GM10248 (cell line): ENCODE data around the gene PYGM.

Experiments
- CTCF ChIA-PET: fragments of 300-600 bp; sonication (Branson Sonifier 250); formaldehyde crosslinking; extraction: SDS; loops from one replicate; lab custom pipeline; 2021; ENCODE audit warnings: antibody characterized with exemption; lab: Yijun Ruan, JAX
- POLR2A ChIA-PET: fragments of 350-650 bp; sonication (Branson Sonifier 250); formaldehyde crosslinking; extraction: SDS; loops from one replicate; lab custom pipeline; 2020; ENCODE audit warnings: antibody characterized with exemption; lab: Yijun Ruan, JAX
- DNase-seq: peaks from one replicate; pipeline ENCODE4 v3.0.0; 2012; ENCODE audit errors: extremely low spot score
- CTCF ChIP-seq: IDR thresholded peaks from 2 replicates; pipeline ENCODE4 v1.5.1; 2012; ENCODE audit warnings: mild to moderate bottlenecking, low read depth; ENCODE audit errors: extremely low read depth, missing control alignments, control extremely low read depth

PYGM gene

GRCh38 chr11:64759722-64760719 is at the start of gene PYGM:
PYGM (minus strand) TSS chr11:64759974; CDS start chr11:64759898, 76 bp downstream.
- no peak for TF ChIP-seq CTCF
- DNase-seq, result peak; percentile 25
- ChIA-PET CTCF (interaction anchor here (0.9 to 2.0 kb wide), 5 partner anchors 8 to 24 kb away, joined by 3 to 9 read pairs (median 3); partner anchors contain the start of gene SF1), POLR2A (interaction anchor here (0.6 to 2.0 kb wide), 5 partner anchors 10 to 576 kb away, joined by 3 to 6 read pairs (median 4); partner anchors contain the start of gene SF1)

- TF ChIP-seq CTCF, result no peak
- ChIA-PET CTCF (interaction anchor here (1.1 kb wide), 1 partner anchor 37 kb away, joined by 3 read pairs; no protein-coding TSS in a partner anchor), POLR2A (no interaction called here)
- DNase-seq, result no peak
Measured at GRCh38 chr11:64805481-64805880, 45.7 kb upstream of the PYGM start.

GRCh38 chr11:64804346-64805210 is 44.8 kb upstream of the PYGM start:
- DNase-seq, result no peak
- ChIA-PET CTCF (interaction anchor here (1.1 to 8.5 kb wide), 4 partner anchors 18 to 83 kb away, joined by 3 to 49 read pairs (median 6); no protein-coding TSS in a partner anchor), POLR2A (no interaction called here)
- TF ChIP-seq CTCF, result peak; percentile 2

GRCh38 chr11:64803846-64804345 is 44.1 kb upstream of the PYGM start:
- ChIA-PET CTCF (interaction anchor here (1.1 to 8.5 kb wide), 4 partner anchors 17 to 84 kb away, joined by 3 to 49 read pairs (median 6); no protein-coding TSS in a partner anchor), POLR2A (no interaction called here)

GRCh38 chr11:64803158-64803845 is 43.5 kb upstream of the PYGM start, which contains the start of gene MAP4K2:
MAP4K2 (minus strand) TSS chr11:64803214; CDS start chr11:64803149, 65 bp downstream.
- POLR2A ChIA-PET, result interaction anchor here (0.9 kb wide), 1 partner anchor 66 kb away, joined by 4 read pairs; no protein-coding TSS in a partner anchor
- peak; percentile 20 for TF ChIP-seq CTCF
- CTCF ChIA-PET, result interaction anchor here (0.9 to 8.5 kb wide), 6 partner anchors 10 to 211 kb away, joined by 3 to 49 read pairs (median 4); partner anchors contain the start of gene ARL2
- peak; percentile 98 for DNase-seq

More at GRCh38 chr11:64803846-64804345, 44.1 kb upstream of the PYGM start:
- no peak for TF ChIP-seq CTCF
- DNase-seq, result no peak
